LNCaP clone FGC (cell line): Measurements from ENCODE around the gene ITPK1.

Source experiments
- DNase-seq: peaks from one replicate; pipeline ENCODE4 v3.0.0-alpha.2; 2011; ENCODE audit warnings: low read depth
- H3K4me3 ChIP-seq: 2 replicates; pipeline ENCODE4 v1.5.1; 2011; ENCODE audit warnings: mild to moderate bottlenecking, low read depth, low read length, control low read depth
- CTCF ChIP-seq: IDR thresholded peaks from 2 replicates; pipeline ENCODE4 v1.5.1; 2012; ENCODE audit warnings: mild to moderate bottlenecking; ENCODE audit not compliant: control insufficient read depth, insufficient read depth; ENCODE audit errors: extremely low read depth

ITPK1 gene

GRCh38 chr14:93032421-93032936 lies 83.2 kb downstream of the ITPK1 start:
- DNase-seq: no peak
- TF ChIP-seq CTCF: no peak
- no peak overlapping the region for H3K4me3 ChIP-seq

- no peak for TF ChIP-seq CTCF
- no peak for DNase-seq
- no peak overlapping the region for H3K4me3 ChIP-seq
Measured at GRCh38 chr14:93031505-93032315, 84.0 kb downstream of the ITPK1 start.

GRCh38 chr14:93030761-93031160 lies 85.0 kb downstream of the ITPK1 start:
- no peak overlapping the region for H3K4me3 ChIP-seq
- no peak for TF ChIP-seq CTCF
- DNase-seq: no peak

- no peak overlapping the region for H3K4me3 ChIP-seq
- DNase-seq: no peak
- TF ChIP-seq CTCF: no peak
Measured at GRCh38 chr14:93029911-93030508, 85.7 kb downstream of the ITPK1 start.

GRCh38 chr14:93029417-93029816 lies 86.3 kb downstream of the ITPK1 start:
- H3K4me3 ChIP-seq: no peak overlapping the region
- no peak for DNase-seq
- TF ChIP-seq CTCF: no peak

- no peak overlapping the region for H3K4me3 ChIP-seq
- DNase-seq: no peak
- no peak for TF ChIP-seq CTCF
Measured at GRCh38 chr14:93028724-93029076, 87.0 kb downstream of the ITPK1 start.
